IgD-negative memory B cell (primary cell): Measurements from ENCODE around the gene DCUN1D3. TPM values are rescaled to one million over a fixed set of nuclear protein-coding genes. Genes with fewer than 3 reads are reported as not detected.
"Not testable (repeated sequence)": the region's sequence is repeated elsewhere in the genome, so short reads cannot be mapped to it uniquely, and the experiment has no call there.

Experiments used
- H3K27ac Mint-ChIP-seq, 3 donors: one replicate each; pipeline ENCODE4 v1.8.0; 2020 to 2022; ENCODE audit warnings: mild to moderate bottlenecking in 3 of 3, mixed read lengths in 3 of 3, moderate library complexity in 1 of 3
- H3K27me3 Mint-ChIP-seq: one replicate; pipeline ENCODE4 v1.8.0; 2021; ENCODE audit warnings: mixed read lengths
- H3K36me3 Mint-ChIP-seq: one replicate; pipeline ENCODE4 v1.8.0; 2020; ENCODE audit warnings: mild to moderate bottlenecking, mixed read lengths
- H3K4me1 Mint-ChIP-seq, 3 donors: one replicate each; pipeline ENCODE4 v1.8.0; 2020 to 2022; ENCODE audit warnings: mixed read lengths in 3 of 3, mild to moderate bottlenecking in 1 of 3
- H3K4me3 Mint-ChIP-seq, 4 donors: one replicate each; pipeline ENCODE4 v1.8.0; 2020 to 2022; ENCODE audit warnings: mild to moderate bottlenecking in 4 of 4, mixed read lengths in 4 of 4, moderate library complexity in 3 of 4
- H3K9me3 Mint-ChIP-seq, 3 donors: one replicate each; pipeline ENCODE4 v1.8.0; 2020 to 2021; ENCODE audit warnings: mixed read lengths in 3 of 3, mild to moderate bottlenecking in 1 of 3
- polyA plus RNA-seq: library from polyadenylated mRNA; unstranded; fragments of 300-500 nt; fragmentation: Illumina TruSeq; gene quantifications from one replicate; pipeline ENCODE4 v1.2.3, GENCODE V29; 2021

DCUN1D3 gene
- polyA plus RNA-seq, 1 donor from 2014 or later = 0.97 TPM

DNA sequence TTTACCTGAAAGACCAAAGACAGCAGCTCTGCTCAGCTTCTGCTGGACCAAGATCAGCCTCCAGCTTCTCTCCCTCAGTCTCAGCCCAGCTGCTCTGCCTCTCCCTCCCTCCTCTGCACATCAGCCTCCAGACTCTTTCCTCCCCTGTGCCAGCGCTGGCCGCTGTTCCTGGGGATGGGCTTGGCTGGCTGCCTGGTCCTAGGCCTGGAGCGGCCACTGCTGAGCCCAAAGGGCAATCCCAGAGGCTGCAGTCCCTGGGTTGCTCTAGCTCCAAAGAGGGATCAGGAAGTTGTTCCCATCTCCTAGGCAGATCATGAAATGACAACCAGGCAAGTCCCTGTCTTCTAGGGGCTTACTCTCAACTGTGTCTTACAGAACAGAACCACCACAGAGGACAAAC lies 31.3 kb downstream of the DCUN1D3 start:
- Mint-ChIP-seq H3K4me1 (peaks cover 9 to 21% (median 20%) of the 10 kb centered on the region in 3 donors), H3K9me3 (no peaks in the 10 kb centered on the region), H3K27me3 (no peaks in the 10 kb centered on the region), H3K36me3 (peaks cover 2% of the 10 kb centered on the region), H3K4me3 (no peak overlapping the region), H3K27ac (no peak overlapping the region)

DNA sequence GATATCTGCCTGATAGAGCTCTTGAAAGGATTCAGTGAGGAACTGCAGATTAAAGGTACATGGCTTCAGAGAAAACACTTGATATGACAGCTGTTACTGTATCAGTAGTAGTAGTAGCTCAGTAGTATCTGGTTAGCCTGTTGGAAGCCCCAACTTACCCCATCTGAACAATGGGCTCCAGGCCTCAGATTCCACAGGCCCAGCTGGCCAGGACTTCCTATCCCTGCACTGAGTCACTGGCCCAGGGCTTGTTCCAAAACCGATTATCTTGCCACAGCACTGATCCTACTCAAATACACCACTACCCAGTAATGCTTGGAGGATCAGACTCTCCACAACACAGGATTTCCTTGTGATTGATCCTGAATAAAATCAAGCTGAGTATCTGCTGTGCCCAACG lies 32.6 kb downstream of the DCUN1D3 start:
- no peaks in the 10 kb centered on the region for H3K27me3 Mint-ChIP-seq
- peaks cover 0 to 1% (median 0%) of the 10 kb centered on the region in 3 donors for H3K9me3 Mint-ChIP-seq
- peaks cover 2% of the 10 kb centered on the region for H3K36me3 Mint-ChIP-seq
- H3K4me3 Mint-ChIP-seq = no peak overlapping the region
- no peak overlapping the region for H3K27ac Mint-ChIP-seq
- peaks cover 4 to 18% (median 14%) of the 10 kb centered on the region in 3 donors for H3K4me1 Mint-ChIP-seq

DNA sequence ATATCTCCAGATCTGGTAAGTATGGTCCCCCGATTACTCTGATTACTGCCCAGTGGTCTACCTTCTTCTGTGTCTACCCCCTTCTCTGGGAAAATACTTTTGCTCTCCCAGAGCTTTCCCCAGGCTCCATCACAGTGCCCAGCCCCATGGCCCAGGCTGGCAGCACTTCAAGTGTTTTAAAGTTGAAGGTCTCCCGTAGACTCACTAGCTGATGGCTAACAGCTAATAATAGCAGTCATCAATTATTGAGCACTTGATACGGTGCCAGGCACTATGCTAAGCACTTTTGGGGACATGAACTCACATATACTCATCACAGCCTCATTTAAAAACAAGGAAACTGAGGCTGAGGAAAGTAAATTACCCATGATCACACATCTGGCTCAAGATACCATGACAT lies 33.4 kb downstream of the DCUN1D3 start:
- H3K4me1 Mint-ChIP-seq = peaks cover 4 to 15% (median 10%) of the 10 kb centered on the region in 3 donors

DNA sequence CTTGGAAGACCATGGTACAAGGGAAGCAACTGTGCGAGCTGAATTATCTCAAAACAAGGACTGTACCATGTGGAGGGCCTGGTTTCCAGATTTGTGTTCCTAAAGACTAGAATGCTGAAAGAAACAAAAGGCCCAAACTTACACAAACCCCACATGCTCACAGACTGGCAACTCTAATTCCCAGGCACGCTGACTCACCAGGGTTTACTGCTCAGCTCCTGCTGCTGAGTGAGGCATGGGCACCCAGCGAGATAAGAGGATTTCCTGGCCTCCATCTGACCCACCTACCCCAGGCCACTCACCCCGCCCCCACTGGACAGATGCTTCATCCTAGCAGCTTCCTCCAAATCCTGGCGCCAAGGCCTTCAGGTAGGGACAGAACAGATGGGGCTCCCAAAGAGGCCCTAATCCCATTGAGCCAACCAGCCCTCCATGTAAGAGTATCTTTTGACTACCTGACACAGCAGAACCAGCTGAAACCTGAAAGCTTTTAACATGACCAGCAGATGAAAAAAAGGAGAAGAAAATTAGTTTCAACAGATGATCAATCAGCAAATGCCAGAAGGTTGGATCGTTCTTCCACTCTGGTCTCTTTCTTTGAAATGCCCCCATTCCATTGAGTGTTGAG lies 33.9 kb downstream of the DCUN1D3 start:
- peaks cover 5% of the 10 kb centered on the region for H3K36me3 Mint-ChIP-seq
- no peak overlapping the region for H3K27ac Mint-ChIP-seq
- H3K9me3 Mint-ChIP-seq = peaks cover 0 to 1% (median 0%) of the 10 kb centered on the region in 3 donors

More for the DNA sequence above, 33.4 kb downstream of the DCUN1D3 start:
- H3K27me3 Mint-ChIP-seq = no peaks in the 10 kb centered on the region
- H3K9me3 Mint-ChIP-seq = peaks cover 0 to 1% (median 0%) of the 10 kb centered on the region in 3 donors
- H3K36me3 Mint-ChIP-seq = peaks cover 5% of the 10 kb centered on the region
- no peak overlapping the region for H3K27ac Mint-ChIP-seq
- no peak overlapping the region for H3K4me3 Mint-ChIP-seq

DNA sequence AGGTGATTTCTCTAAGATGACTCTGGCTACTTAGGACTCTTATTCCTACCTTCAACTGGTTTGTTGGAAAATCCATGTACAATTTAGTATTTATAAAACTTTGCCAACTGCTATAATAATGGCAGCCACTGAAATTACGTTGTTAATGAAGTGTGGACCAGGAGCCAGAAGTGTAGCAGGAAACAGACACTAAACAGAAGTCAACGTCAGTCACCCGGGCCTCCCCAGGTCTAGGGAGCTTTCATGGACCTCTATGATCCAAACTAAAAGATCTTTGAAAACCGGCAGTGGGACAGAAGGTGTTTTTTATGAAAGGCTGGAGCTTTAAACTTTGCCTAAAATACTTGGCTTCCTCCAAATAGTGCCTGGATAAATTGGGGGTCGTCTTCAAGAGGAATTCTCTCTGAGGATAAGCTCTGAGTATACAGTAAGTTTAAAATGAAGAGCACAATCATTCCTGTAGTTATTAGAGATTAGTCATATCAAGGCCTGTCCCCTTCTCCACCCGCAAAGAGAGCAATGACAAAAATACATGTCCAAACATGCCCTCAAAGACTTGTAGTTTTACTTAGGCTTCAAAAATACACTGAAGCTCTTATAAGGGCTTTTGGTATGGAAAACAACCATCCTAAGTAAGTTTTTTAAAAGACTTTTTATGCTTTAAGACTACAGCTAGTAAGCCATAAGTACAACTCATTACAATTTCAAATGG lies 34.6 kb downstream of the DCUN1D3 start:
- peaks cover 2 to 14% (median 10%) of the 10 kb centered on the region in 3 donors for H3K4me1 Mint-ChIP-seq
- H3K27me3 Mint-ChIP-seq = no peaks in the 10 kb centered on the region
- no peak overlapping the region for H3K27ac Mint-ChIP-seq
- H3K9me3 Mint-ChIP-seq = peaks cover 0 to 1% (median 0%) of the 10 kb centered on the region in 3 donors
- H3K36me3 Mint-ChIP-seq = peaks cover 5% of the 10 kb centered on the region
- no peak overlapping the region for H3K4me3 Mint-ChIP-seq

More for the DNA sequence above, 33.9 kb downstream of the DCUN1D3 start:
- H3K27me3 Mint-ChIP-seq = no peaks in the 10 kb centered on the region
- peaks cover 4 to 14% (median 10%) of the 10 kb centered on the region in 3 donors for H3K4me1 Mint-ChIP-seq
- H3K4me3 Mint-ChIP-seq = no peak overlapping the region

DNA sequence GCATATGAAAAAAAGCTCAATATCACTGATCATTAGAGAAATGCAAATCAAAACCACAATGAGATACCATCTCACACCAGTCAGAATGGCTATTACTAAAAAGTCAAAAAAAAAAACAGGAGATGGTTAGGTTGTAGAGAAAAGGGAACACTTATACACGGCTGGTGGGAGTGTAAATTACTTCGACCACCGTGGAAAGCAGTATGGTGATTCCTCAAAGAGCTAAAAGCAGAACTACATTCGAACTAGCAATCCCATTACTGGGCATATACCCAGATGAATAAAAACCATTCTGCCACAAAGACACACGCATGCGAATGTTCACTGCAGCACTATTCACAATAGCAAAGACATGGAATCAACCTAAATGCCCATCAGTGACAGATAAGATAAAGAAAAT lies 35.8 kb downstream of the DCUN1D3 start:
- peaks cover 2 to 14% (median 10%) of the 10 kb centered on the region in 3 donors for H3K4me1 Mint-ChIP-seq
- not testable (repeated sequence) for H3K9me3 Mint-ChIP-seq, H3K4me3 Mint-ChIP-seq, H3K27ac Mint-ChIP-seq, H3K36me3 Mint-ChIP-seq, H3K27me3 Mint-ChIP-seq

DNA sequence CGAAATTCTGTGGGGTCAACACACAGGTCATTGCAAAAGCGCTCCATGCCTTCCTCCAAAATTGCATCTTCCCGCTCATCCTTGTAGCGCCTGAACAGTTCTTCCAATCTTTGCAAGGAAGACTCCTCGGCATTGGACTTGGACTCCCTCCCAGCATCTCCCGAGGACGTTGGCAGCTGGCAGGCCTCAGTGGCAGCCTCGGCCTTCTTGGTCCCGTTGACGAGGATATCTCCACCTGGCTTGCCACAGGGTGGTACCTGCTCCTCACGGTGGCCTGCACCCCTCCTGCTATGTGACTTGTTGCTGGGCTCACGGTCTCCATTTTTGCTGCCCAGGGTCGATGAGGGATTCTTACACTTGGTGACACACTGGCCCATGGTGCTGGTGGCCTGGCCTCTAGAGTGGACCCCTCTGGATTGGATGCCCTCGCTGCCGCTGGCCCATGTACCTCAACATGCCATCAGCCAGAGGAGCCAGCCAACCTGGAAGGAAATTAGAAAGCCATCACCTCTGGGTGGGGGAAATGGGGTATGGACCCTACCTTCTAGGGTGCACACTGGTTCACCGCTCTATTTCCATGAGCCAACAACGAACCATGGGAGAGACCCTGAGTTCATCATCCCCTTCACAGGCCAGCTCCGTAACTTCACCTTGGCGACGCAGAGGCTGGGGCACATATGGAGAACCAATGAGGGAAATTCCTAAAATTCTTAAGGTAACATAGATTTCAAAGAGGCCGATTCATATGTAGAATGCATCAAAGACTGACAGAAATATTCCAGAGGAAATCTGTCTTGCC lies 37.8 kb downstream of the DCUN1D3 start:
- H3K36me3 Mint-ChIP-seq = peaks cover 9% of the 10 kb centered on the region
- peaks cover 2 to 10% (median 9%) of the 10 kb centered on the region in 3 donors for H3K4me1 Mint-ChIP-seq
- H3K27me3 Mint-ChIP-seq = no peaks in the 10 kb centered on the region
- H3K4me3 Mint-ChIP-seq = no peak overlapping the region
- no peak overlapping the region for H3K27ac Mint-ChIP-seq
- peaks cover 0 to 1% (median 0%) of the 10 kb centered on the region in 3 donors for H3K9me3 Mint-ChIP-seq

DNA sequence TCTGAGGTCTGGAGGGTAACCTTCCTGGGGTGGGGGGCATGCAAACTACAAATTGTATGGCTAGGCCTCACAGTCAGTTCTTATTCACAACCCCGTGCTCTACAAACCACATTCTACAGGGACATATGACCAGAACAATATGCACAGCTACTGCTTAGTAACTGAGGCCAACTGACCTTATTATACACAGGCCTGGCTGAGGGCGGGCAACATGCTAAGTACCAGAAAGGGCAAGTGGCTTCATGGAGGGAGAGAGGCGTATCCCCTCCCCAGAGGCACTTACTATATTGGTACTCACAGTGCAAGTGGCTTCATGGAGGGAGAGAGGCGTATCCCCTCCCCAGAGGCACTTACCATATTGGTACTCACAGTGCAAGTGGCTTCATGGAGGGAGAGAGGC lies 39.2 kb downstream of the DCUN1D3 start:
- H3K4me3 Mint-ChIP-seq, H3K27me3 Mint-ChIP-seq, H3K27ac Mint-ChIP-seq, H3K9me3 Mint-ChIP-seq: not testable (repeated sequence)
- H3K36me3 Mint-ChIP-seq = peaks cover 11% of the 10 kb centered on the region
- peaks cover 2 to 10% (median 9%) of the 10 kb centered on the region in 3 donors for H3K4me1 Mint-ChIP-seq

DNA sequence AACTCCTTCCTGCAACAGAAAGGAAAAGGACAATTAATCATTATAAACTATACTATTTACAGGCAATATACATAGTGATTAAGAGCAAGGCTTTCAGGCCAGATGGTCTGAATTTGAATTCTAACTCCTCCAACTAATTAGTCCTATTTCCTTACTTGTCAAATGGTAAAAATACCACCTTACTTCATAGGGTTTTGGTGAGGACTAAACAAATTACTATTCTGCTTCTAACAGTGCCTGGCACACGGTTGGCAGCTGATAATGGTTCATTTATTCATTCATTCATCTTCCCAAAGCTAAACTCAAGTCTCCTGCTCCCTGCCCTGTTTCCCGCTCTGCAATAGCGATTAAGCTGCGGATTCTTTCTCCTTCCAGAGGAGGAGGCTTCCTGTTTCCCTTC lies 39.8 kb downstream of the DCUN1D3 start:
- no peaks in the 10 kb centered on the region for H3K27me3 Mint-ChIP-seq
- H3K36me3 Mint-ChIP-seq = peaks cover 11% of the 10 kb centered on the region
- H3K4me1 Mint-ChIP-seq = peaks cover 0 to 10% (median 9%) of the 10 kb centered on the region in 3 donors
- H3K9me3 Mint-ChIP-seq = peaks cover 0 to 1% (median 0%) of the 10 kb centered on the region in 3 donors
- peak overlapping the region in 1 of 3 donors; percentile 63 for H3K27ac Mint-ChIP-seq
- no peak overlapping the region for H3K4me3 Mint-ChIP-seq

DNA sequence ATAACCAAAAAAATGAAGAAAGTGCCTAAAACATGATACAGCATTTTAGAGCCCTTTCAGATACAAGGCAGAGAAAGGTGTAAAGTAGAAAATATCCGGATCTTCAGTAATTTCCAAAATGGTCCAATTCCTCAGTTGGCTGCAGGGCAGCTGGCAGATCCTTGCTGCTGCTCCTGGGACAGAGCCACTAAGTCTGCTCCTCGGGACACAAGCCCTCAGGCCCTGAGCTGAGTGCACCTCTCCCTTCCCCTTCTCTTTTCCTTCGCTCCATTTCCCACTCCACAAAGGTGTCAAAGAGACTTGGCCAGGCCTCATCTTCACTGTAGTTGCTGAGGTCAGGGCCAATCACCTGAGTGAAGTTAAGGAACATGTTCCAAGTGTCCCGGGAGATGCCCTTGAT lies 40.5 kb downstream of the DCUN1D3 start:
- Mint-ChIP-seq H3K27me3 (no peaks in the 10 kb centered on the region), H3K36me3 (peaks cover 11% of the 10 kb centered on the region), H3K4me3 (no peak overlapping the region), H3K9me3 (peaks cover 0 to 1% (median 0%) of the 10 kb centered on the region in 3 donors), H3K4me1 (peaks cover 0 to 9% (median 9%) of the 10 kb centered on the region in 3 donors), H3K27ac (no peak overlapping the region)

DNA sequence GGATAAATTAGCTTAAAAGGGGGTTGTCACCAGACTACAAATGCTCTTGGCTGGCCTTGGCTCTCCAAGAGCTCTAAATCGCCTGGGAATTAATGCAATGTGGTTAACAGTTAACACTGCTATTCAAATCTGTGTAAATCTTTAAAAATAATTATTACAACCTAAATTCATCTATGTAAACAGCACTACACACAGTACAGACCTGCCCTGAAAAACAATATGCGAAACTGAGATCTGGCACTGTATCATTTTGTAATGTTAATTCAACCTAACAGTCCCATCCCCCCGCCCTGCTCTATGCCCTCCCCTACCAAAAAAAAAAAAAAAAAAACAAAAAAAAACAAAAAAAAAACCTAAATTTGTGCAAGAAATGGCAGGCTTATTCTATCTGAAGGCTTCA lies 40.9 kb downstream of the DCUN1D3 start:
- H3K27me3 Mint-ChIP-seq = no peaks in the 10 kb centered on the region
- H3K4me3 Mint-ChIP-seq = no peak overlapping the region
- no peak overlapping the region for H3K27ac Mint-ChIP-seq
- peaks cover 11% of the 10 kb centered on the region for H3K36me3 Mint-ChIP-seq
- H3K9me3 Mint-ChIP-seq = peaks cover 0 to 1% (median 0%) of the 10 kb centered on the region in 3 donors
- H3K4me1 Mint-ChIP-seq = peaks cover 0 to 7% (median 6%) of the 10 kb centered on the region in 3 donors

DNA sequence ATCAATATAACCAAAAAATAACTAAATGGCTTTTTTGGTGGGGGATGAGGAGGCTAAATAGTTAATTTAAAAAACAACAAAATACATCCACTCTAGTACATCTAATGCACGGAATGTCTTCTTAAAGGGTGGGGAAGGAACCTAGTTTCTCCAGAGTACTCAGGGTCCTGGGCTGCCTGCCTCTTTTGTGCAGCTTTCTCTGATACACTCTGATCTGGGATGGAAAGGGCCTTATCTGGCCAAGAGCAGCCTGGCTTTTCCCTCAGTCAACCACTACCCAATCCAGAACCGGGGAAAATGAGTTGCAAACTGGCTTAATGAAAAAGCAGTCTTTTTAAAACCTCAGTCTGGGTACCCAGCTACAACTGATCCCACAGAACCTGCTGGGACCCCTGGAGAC lies 42.9 kb downstream of the DCUN1D3 start:
- Mint-ChIP-seq H3K9me3 (no peaks in the 10 kb centered on the region), H3K36me3 (peaks cover 11% of the 10 kb centered on the region), H3K27ac (no peak overlapping the region), H3K4me1 (no peaks in the 10 kb centered on the region), H3K4me3 (no peak overlapping the region), H3K27me3 (no peaks in the 10 kb centered on the region)

DNA sequence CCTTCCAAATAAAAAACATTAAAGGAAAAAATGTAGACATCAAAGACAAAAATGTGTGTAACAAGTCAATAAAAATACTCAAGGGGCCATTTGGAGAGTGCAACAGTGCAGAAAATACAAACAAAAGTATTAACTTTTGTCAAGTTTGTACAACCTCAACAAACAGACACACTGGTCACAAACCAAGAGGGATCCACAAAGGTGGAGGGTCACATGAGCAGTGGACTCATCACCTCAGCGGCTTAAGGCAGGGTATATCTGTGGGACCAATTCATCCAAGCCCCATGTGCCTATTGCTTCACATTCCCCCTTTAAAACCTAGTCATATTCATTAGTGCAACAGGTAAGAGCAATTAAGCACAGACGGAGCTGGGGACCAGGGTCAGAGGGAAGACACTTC lies 45.2 kb downstream of the DCUN1D3 start:
- Mint-ChIP-seq H3K4me1 (no peaks in the 10 kb centered on the region), H3K27ac (no peak overlapping the region), H3K4me3 (no peak overlapping the region), H3K36me3 (peaks cover 7% of the 10 kb centered on the region), H3K27me3 (no peaks in the 10 kb centered on the region), H3K9me3 (no peaks in the 10 kb centered on the region)

DNA sequence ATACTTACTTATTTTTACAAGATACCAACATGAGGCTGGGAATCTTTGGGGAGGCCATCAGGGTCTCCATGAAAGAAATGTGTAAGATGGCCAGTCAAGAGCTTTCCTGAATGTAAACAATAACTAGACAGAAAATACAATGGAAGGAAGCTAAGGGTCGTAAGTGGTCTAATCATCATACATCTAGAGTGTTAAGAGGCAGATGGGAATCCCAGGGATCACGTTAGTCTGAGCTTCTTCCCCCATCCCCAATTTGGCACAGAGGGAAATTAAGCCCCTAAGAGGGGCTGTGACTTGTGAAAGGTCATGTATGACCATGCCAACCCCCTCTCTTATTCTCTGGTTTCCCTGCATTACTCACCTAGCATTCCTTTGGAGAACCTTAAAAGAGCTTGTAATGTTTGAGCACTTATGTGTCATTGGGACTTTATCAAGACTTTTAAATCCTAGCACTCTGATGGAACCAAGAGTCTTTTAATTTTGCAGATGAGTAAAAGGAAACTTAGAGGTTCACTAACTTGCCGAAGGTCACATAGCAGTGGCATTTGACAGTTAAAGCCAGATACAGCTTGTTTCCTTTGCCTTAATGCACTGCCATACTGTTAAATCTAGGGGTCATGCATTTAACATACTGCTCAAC lies 46.1 kb downstream of the DCUN1D3 start:
- Mint-ChIP-seq H3K4me3 (no peak overlapping the region), H3K4me1 (no peaks in the 10 kb centered on the region), H3K27ac (no peak overlapping the region), H3K36me3 (peaks cover 2% of the 10 kb centered on the region), H3K9me3 (no peaks in the 10 kb centered on the region), H3K27me3 (no peaks in the 10 kb centered on the region)

DNA sequence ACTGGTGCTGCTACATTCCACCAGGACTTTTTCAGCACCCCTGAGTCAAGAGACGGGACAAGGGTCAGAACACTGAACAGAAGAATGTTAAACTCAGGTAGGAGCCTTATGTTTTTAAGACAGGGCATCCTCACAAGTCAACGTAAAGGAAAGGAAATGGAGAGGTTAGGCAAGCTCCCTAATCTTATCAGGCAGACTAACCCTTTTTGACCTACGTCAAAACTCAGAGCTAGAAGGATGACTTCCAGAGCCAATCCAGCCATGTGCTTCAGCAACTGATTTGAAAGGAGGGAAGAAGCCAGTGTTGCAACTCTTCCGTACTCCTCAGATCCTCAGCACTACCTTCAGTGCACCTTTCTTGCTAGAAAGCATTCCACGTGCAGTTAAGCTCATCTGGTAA lies 47.0 kb downstream of the DCUN1D3 start:
- no peaks in the 10 kb centered on the region for H3K4me1 Mint-ChIP-seq
- peaks cover 2% of the 10 kb centered on the region for H3K36me3 Mint-ChIP-seq
- H3K27me3 Mint-ChIP-seq = no peaks in the 10 kb centered on the region
- no peak overlapping the region for H3K4me3 Mint-ChIP-seq
- H3K9me3 Mint-ChIP-seq = no peaks in the 10 kb centered on the region
- H3K27ac Mint-ChIP-seq = no peak overlapping the region
